ENCODE data around the gene SRSF10. TPM values are rescaled to one million over a fixed set of nuclear protein-coding genes. Genes with fewer than 3 reads are reported as not detected.

SRSF10 gene
- total and polyA plus RNA-seq, 7 donors, result 42.6 to 105 (median 80.6) TPM

DNA sequence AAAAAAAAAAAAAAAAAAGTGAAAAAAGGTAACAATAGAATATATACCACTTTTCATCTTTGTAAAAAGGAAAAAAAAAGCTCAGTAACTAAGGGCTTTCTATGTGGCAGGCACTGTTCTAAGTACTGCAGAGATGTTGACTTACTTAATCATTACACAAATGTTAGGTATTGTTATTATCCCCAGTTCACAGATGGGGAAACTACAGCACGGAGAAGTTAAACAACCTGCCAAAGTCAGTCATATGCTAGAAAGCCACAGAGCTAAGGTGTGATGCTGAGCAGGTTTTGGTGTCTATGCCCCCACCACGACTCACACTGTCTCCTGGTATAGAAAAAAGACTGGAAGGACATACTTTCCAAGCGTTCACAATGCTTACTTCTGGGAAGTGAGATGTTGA is 27.1 kb downstream of the SRSF10 start:
- WGBS, 2 donors, result 69 to 73% methylated on average over 3 of the region's 3 CpGs
- Histone ChIP-seq H3K9me3 (no peaks in the 10 kb centered on the region), H3K27ac (no peak overlapping the region), H3K27me3 (no peaks in the 10 kb centered on the region), H3K36me3 (no peaks in the 10 kb centered on the region), H3K4me1 (peaks cover 0 to 11% (median 6%) of the 10 kb centered on the region in 4 donors), H3K4me3 (no peak overlapping the region)
- TF ChIP-seq EP300 (IDR thresholded peaks at IDR 0.05) (no peak), POLR2A (IDR thresholded peaks at IDR 0.05) (no peak), POLR2AphosphoS5 (IDR thresholded peaks at IDR 0.05) (no peak), CTCF (IDR thresholded peaks at IDR 0.05) (no peak)
- no peak for DNase-seq
- intact Hi-C loops (cut with DNase I), result no loop called here

GRCh38 chr1:23947366-23947765 is 32.8 kb downstream of the SRSF10 start:
- Histone ChIP-seq H3K9me3 (peaks cover 0 to 5% (median 0%) of the 10 kb centered on the region in 4 donors), H3K4me3 (no peak overlapping the region), H3K27me3 (no peaks in the 10 kb centered on the region), H3K36me3 (no peaks in the 10 kb centered on the region), H3K27ac (no peak overlapping the region), H3K4me1 (peaks cover 0 to 4% (median 0%) of the 10 kb centered on the region in 4 donors)
- intact Hi-C loops (cut with DNase I), result no loop called here
- no peak for DNase-seq
- TF ChIP-seq POLR2AphosphoS5 (IDR thresholded peaks at IDR 0.05), result no peak
- no peak for TF ChIP-seq EP300 (IDR thresholded peaks at IDR 0.05)
- TF ChIP-seq CTCF (IDR thresholded peaks at IDR 0.05), result no peak
- TF ChIP-seq POLR2A (IDR thresholded peaks at IDR 0.05), result no peak

DNA sequence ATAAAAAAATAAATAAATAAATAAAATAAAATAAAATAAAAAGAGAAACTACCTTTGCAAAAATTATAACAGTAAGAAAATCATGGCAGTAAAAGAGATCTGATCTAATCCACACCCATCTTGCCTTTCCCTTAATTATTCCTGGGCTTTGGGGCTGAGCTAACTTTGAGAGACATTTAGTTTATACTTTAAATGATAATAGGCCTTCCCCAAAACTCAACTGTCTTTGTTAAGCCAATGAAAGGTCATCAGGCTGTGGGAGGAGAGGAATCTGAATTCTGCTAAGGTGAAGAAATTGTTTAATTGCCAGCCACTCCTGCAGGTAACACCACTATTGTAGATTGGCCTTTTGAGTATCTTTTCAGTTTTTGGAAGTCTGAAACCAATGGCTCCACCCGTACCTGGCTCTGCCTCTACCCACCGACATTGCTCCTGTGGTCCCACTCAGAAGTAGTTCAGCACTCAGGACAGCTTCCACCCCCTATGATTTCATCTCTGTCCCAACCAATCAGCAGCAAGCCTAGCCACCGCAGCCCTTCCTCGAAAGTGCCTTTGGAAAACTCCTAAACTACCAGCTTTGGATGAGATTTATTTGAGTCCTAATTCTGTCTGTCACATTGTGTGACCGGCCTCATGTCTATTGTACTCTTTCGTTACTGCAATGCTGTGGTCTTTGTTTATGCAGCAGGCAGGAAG is 43.5 kb downstream of the SRSF10 start:
- peaks cover 0 to 1% (median under 1%) of the 10 kb centered on the region in 4 donors for H3K4me1 ChIP-seq
- no peaks in the 10 kb centered on the region for H3K9me3 ChIP-seq
- no peak overlapping the region for H3K4me3 ChIP-seq
- no peaks in the 10 kb centered on the region for H3K27me3 ChIP-seq
- intact Hi-C loops (cut with DNase I), result no loop called here
- 71 to 85% methylated on average over 6 of the region's 6 CpGs for WGBS, 2 donors
- DNase-seq, result no peak
- H3K36me3 ChIP-seq, result no peaks in the 10 kb centered on the region
- no peak overlapping the region for H3K27ac ChIP-seq
- TF ChIP-seq POLR2A (IDR thresholded peaks at IDR 0.05) (no peak), EP300 (IDR thresholded peaks at IDR 0.05) (no peak), CTCF (IDR thresholded peaks at IDR 0.05) (no peak), POLR2AphosphoS5 (IDR thresholded peaks at IDR 0.05) (no peak)

GRCh38 chr1:23931491-23931880 is 48.6 kb downstream of the SRSF10 start:
- 75 to 93% methylated on average over 1 of the region's 1 CpG for WGBS, 2 donors
- intact Hi-C loops (cut with DNase I), result no loop called here

More at GRCh38 chr1:23931491-23931880, 48.6 kb downstream of the SRSF10 start:
- Histone ChIP-seq H3K27ac (peak overlapping the region; percentile 58 to 80 (median 68)), H3K9me3 (no peaks in the 10 kb centered on the region), H3K4me3 (no peak overlapping the region), H3K36me3 (no peaks in the 10 kb centered on the region), H3K4me1 (peaks cover 0 to 14% (median 12%) of the 10 kb centered on the region in 4 donors), H3K27me3 (no peaks in the 10 kb centered on the region)
- TF ChIP-seq POLR2AphosphoS5 (IDR thresholded peaks at IDR 0.05) (no peak), POLR2A (IDR thresholded peaks at IDR 0.05) (no peak), CTCF (IDR thresholded peaks at IDR 0.05) (no peak), EP300 (IDR thresholded peaks at IDR 0.05) (no peak)
- DNase-seq, result no peak
